Pulmonary artery endothelial cell (primary cell): ENCODE results near the gene PLPPR1. TPM values are rescaled to one million over a fixed set of nuclear protein-coding genes. Genes with fewer than 3 reads are reported as not detected.
A peak's percentile ranks its signal among the peaks of the same experiment; 100 is the strongest.
"Not testable (repeated sequence)": the region's sequence is repeated elsewhere in the genome, so short reads cannot be mapped to it uniquely, and the experiment has no call there.

Source experiments
- DNase-seq: peaks from one replicate; pipeline ENCODE4 v3.0.0-alpha.2; 2011; ENCODE audit warnings: low read depth, low spot score
- total RNA-seq: library from RNA; depleted of rRNA; stranded (reverse); fragments of >200 nt; gene quantifications from 2 replicates; pipeline ENCODE4 v1.2.3, GENCODE V29; 2014

PLPPR1 gene
- total RNA-seq, 1 donor from 2014 or later, result 0.26 TPM

GRCh38 chr9:101274971-101275768, 246.6 kb downstream of the PLPPR1 start:
- no peak for DNase-seq

- no peak for DNase-seq
Observed at GRCh38 chr9:101275769-101276250, 247.3 kb downstream of the PLPPR1 start.

DNA sequence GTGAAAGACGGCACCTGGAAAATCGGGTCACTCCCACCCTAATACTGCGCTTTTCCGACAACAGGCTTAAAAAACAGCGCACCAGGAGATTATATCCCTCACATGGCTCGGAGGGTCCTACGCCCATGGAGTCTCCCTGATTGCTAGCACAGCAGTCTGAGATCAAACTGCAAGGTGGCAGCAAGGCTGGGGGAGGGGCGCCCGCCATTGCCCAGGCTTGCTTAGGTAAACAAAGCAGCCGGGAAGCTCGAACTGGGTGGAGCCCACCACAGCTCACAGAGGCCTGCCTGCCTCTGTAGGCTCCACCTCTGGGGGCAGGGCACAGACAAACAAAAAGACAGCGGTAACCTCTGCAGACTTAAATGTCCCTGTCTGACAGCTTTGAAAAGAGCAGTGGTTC, 262.5 kb downstream of the PLPPR1 start:
- not testable (repeated sequence) for DNase-seq

- no peak for DNase-seq
Observed at GRCh38 chr9:101299901-101300300, 271.4 kb downstream of the PLPPR1 start.

GRCh38 chr9:101307051-101307450, 278.5 kb downstream of the PLPPR1 start:
- no peak for DNase-seq

GRCh38 chr9:101307524-101308213, 279.1 kb downstream of the PLPPR1 start:
- DNase-seq, result no peak

DNA sequence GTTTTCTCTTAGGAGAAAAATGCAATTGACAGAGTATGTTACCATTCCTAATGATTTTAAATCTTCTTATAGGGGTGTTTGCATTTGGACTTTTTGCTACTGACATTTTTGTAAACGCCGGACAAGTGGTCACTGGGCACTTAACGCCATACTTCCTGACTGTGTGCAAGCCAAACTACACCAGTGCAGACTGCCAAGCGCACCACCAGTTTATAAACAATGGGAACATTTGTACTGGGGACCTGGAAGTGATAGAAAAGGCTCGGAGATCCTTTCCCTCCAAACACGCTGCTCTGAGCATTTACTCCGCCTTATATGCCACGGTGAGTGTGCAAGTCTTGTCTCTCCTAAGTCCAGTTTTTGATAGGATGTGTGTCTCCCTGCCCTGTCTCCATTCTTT, 280.6 kb downstream of the PLPPR1 start:
- no peak for DNase-seq

GRCh38 chr9:101311191-101311590, 282.7 kb downstream of the PLPPR1 start:
- DNase-seq, result no peak

DNA sequence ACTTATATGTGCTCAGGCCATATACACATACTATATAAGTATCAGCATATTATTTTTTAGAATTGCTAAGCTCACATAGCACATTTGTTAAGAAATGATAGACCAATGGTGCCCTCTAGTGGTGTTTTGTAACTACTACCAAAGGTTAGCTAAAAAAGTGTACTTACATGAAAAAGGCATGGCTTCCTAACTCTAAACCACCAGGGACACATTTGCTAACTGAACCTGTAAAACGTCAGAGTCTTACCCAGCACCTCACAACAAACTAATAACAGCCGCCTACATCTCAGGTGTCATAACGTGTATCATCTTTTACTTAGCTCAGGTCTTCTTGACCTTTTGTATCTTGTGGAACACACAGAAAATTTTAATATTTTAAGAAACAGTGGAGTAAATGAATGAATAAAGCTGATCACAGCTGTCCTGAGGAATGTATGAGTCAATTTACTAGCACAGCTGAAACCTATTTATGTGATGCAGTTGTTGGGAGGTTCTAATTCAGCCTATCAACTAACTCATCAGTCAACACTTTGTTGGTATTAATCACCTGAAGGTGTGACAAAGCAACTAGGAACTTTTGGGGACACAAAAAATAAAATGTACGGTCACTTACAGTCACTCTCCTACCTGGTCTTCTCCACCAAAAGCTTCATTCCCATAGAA, 283.4 kb downstream of the PLPPR1 start:
- DNase-seq, result peak; percentile 44

- no peak for DNase-seq
Observed at GRCh38 chr9:101312661-101313060, 284.1 kb downstream of the PLPPR1 start.

- DNase-seq, result no peak
Observed at GRCh38 chr9:101315112-101315450, 286.6 kb downstream of the PLPPR1 start.

DNA sequence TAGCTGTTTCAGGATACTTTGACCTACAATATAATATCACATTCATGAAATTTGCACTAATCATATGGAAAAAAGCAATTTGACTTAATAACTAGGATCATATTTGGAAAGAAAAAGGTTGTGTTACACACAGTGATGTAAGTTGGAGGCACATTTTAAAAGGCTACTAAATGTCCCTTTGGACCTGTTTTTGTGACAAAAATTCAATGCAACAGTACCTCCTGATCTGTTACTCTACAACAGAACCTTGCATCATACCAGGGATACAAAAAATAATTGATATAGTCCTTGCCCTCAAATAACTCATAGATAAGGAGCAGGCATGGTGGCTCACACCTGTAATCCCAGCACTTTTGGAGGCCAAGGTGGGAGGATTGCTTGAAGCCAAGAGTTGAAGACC, 289.2 kb downstream of the PLPPR1 start:
- DNase-seq, result no peak

GRCh38 chr9:101323129-101323528, 294.6 kb downstream of the PLPPR1 start:
- DNase-seq, result no peak

DNA sequence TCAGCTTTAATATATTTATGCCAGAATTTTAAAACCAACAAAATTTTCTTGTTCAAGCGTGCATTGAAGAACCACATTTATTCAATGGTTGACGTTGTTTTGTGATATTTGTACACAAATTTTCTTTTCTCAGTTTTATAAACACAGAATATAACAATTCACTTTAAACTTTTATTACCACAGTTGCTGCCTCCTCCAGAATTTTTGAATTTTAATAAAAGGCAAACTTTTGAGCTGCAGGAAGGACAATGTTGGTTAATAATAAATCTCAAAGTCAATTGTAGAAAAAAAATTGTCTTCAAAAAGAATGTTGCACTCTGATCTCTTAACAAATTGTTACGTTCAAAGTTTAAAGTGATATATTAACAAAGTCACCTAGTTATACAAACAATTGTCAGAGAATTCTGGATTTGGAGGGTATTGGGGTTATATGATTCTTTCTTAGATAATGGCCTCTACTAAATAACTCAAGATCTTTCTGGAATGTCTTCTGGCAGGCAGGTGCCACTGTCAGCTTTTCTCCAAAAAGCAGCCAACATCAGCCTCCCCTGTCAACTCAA, 295.8 kb downstream of the PLPPR1 start:
- no peak for DNase-seq

- no peak for DNase-seq
Observed at GRCh38 chr9:101325053-101325452, 296.5 kb downstream of the PLPPR1 start.

DNA sequence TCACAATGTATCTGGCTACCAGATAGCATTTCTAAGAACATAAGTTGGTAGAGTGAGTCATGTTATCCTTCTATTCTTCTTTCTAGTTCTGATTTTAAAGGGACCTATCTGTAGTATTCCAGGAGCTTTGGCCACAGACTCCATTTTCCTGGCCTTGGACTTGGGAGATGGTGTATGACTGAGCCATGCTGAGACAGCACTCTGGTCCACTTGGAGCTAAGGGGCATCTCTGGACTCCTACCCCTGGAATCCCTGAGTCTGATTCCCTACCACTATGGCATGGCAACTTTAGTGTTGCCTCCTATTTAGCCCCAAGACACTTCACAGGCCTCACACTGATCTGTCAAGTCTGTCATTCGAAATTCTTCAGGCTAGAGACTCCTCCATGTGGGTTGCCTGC, 297.5 kb downstream of the PLPPR1 start:
- no peak for DNase-seq

DNA sequence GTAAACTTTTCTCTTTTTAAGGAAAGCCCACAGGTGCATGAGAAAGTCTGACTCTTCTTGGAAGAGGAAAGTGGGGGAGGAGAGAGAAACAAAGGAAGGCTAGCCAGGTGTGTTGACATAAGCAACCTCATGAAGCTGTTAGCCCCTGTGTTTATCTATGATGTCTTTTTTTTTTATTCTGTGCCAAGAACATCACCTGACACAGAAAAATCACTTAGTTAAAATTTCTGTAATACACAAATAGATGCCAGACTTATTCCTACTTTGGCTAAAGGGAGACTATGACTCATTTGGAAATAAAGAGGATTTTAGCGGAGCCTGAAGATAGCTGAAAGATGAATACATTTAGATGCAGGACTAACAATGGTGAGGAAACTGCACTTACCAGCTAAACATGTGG, 298.0 kb downstream of the PLPPR1 start:
- no peak for DNase-seq

GRCh38 chr9:101327422-101327909, 298.9 kb downstream of the PLPPR1 start:
- DNase-seq, result not testable (repeated sequence)

DNA sequence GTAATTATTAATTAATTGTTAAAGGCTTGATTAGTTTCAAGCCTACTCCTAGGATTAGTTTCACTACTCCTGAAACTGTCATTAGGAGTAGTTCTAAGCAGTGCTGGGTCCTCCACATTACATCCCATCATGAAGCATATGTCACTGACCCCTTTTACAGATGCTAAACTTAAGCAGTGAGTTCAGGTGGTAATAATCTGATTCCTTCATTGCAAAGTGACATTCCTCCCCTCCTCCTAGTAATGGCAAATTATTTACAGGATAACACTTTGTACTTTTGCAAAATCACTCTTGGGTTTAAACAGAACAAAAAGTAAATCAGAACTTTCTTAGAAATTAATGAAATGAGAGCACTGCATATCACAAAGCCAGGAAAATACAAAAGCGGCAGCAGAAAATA, 303.8 kb downstream of the PLPPR1 start:
- DNase-seq, result no peak

DNA sequence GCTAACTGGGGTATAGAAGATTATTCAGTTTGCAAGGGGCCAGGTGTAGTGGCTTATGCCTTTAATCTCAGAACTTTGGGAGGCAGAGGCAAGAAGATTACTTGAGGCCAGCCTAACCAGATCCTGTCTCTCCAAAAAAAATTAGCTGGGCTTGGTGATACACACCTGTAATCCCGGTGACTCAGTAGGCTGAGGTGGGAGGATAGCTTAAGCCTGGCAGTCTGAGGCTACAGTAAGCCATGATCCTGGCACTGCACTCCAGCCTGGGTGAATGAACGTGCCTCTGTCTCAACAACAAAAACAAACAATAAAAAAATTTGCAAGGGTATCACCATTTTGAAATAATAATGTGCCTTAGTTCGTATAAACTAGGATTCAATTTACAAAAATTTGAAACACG, 305.0 kb downstream of the PLPPR1 start:
- DNase-seq, result no peak

DNA sequence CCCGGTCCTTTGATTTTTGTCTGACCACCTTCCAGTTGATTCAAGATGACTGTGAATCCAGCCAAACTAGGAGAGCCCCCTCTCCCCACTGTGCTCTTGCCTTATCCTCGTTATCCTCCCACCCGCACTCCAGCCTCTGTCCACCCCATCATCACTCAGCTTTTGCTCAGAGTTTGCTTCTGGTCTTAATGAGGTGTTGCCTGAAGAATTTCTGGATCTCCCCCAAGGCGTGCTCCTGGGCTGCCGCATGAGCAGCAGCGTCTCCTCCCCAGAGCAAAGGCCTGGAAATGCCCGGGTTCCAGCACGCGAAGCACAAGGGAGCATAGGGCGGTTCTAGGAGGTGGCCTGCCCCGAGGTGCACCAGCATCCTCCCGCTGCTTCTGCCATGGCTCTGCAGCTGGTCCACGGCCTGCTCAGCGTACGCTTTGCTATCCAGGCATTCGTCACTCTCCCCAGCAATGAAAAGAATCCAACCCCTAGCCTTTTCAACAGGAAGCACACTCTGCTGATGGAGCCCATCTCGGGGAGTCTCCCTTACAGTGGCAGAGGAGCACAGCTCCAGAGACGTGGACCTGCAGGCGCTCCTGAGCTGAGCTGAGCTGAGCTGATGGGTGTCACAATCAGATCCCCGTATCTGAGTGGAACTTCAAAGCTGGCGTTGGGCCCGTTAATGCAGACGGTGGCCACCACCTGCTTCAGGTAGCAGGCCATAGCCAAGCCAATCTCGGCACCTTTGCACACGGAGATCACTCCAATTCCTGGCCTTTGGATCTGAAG, 305.6 kb downstream of the PLPPR1 start:
- no peak for DNase-seq
